ENCODE data around the gene TAT. TPM values are rescaled to one million over a fixed set of nuclear protein-coding genes. Genes with fewer than 3 reads are reported as not detected.
"Not testable (repeated sequence)": the region's sequence is repeated elsewhere in the genome, so short reads cannot be mapped to it uniquely, and the experiment has no call there.

Gene TAT
- total RNA-seq, 1 experiment from 2014 or later = not detected

- ChIA-PET CTCF (interaction anchor here (0.6 to 3.3 kb wide), 59 partner anchors 9 to 351 kb away, joined by 3 to 50 read pairs (median 4); partner anchors contain the start of genes CHST4, MARVELD3 and TAT), POLR2A (interaction anchor here (0.6 to 1.6 kb wide), 5 partner anchors 15 to 151 kb away, joined by 3 to 4 read pairs (median 3); partner anchors contain the start of genes MARVELD3 and TAT)
- Mint-ChIP-seq H3K36me3 (ENCODE audit: insufficient read depth, unreplicated experiment) (no peaks in the 10 kb centered on the region), H3K27ac (ENCODE audit: low read depth, unreplicated experiment) (no peak overlapping the region), H3K9me3 (ENCODE audit: unreplicated experiment) (no peaks in the 10 kb centered on the region), H3K4me1 (ENCODE audit: insufficient read depth, unreplicated experiment) (no peaks in the 10 kb centered on the region), H3K27me3 (ENCODE audit: insufficient read depth, unreplicated experiment) (no peaks in the 10 kb centered on the region), H3K4me3 (ENCODE audit: unreplicated experiment) (no peak overlapping the region)
- intact Hi-C loops (cut with micrococcal nuclease) = loop anchor here (1.0 to 10.0 kb wide), 3 partner anchors 46 to 199 kb away; no protein-coding TSS in a partner anchor
- DNase-seq (ENCODE audit: unreplicated experiment) = peak; percentile 65
- no TSS peak for BruUV-seq (replicated peaks)
- TF ChIP-seq CTCF (IDR thresholded peaks at IDR 0.05; ENCODE audit: unreplicated experiment) = peak; percentile 90
These were observed 34.3 kb upstream of the TAT start for GRCh38 chr16:71610936-71611871.

DNA sequence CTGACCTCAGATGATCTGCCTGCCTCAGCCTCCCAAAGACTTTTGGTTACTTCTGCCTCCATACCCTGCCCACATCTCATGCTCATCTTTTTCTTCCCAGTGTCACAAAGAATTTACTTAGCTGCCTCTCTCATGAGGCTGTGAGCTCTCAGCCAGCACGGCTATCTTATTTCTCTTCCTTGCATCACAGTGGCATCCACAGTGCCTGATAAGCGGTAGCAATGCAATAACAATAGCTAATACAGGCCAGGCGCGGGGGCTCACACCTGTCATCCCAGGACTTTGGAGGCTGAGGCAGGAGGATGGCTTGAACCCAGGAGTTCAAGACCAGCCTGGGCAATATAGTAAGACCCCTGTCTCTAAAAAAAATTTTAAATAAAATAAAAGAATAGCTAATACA, 33.6 kb upstream of the TAT start:
- Mint-ChIP-seq H3K27me3 (ENCODE audit: insufficient read depth, unreplicated experiment) (no peaks in the 10 kb centered on the region), H3K4me1 (ENCODE audit: insufficient read depth, unreplicated experiment) (no peaks in the 10 kb centered on the region), H3K36me3 (ENCODE audit: insufficient read depth, unreplicated experiment) (no peaks in the 10 kb centered on the region), H3K27ac (ENCODE audit: low read depth, unreplicated experiment) (no peak overlapping the region), H3K9me3 (ENCODE audit: unreplicated experiment) (no peaks in the 10 kb centered on the region), H3K4me3 (ENCODE audit: unreplicated experiment) (no peak overlapping the region)
- TF ChIP-seq CTCF (IDR thresholded peaks at IDR 0.05; ENCODE audit: unreplicated experiment) = no peak
- no peak for DNase-seq (ENCODE audit: unreplicated experiment)
- BruUV-seq (replicated peaks) = no TSS peak
- POLR2A ChIA-PET = interaction anchor here (0.8 to 1.6 kb wide), 3 partner anchors 15 to 150 kb away, joined by 3 to 4 read pairs (median 3); partner anchors contain the start of gene MARVELD3
- intact Hi-C loops (cut with micrococcal nuclease) = loop anchor here (2.0 to 10.0 kb wide), 2 partner anchors 46 to 106 kb away; no protein-coding TSS in a partner anchor
- CTCF ChIA-PET = interaction anchor here (0.6 to 3.3 kb wide), 49 partner anchors 8 to 803 kb away, joined by 3 to 50 read pairs (median 5); partner anchors contain the start of genes CHST4, MARVELD3 and TAT

DNA sequence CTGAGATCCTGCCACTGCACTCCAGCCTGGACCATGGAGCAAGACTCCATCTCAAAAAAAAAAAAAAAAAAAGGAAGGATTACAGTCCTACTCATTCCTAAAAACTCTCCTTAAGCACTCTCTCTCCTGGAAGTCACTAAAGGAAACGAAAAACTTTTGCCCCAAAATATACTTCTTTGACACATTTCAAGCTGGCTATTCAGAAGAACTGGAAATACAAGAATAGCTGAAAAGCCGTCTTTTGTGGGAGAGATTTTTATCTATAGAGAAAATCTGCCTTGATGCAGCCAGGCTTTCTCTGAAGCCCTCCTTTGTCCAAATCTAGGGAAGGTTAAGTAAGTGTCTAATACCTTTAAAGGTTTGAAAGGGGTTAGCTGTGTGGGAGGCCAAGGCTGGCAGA, 32.2 kb upstream of the TAT start:
- no peaks in the 10 kb centered on the region for H3K9me3 Mint-ChIP-seq (ENCODE audit: unreplicated experiment)
- no peaks in the 10 kb centered on the region for H3K4me1 Mint-ChIP-seq (ENCODE audit: insufficient read depth, unreplicated experiment)
- H3K36me3 Mint-ChIP-seq (ENCODE audit: insufficient read depth, unreplicated experiment) = no peaks in the 10 kb centered on the region
- no peak for TF ChIP-seq CTCF (IDR thresholded peaks at IDR 0.05; ENCODE audit: unreplicated experiment)
- intact Hi-C loops (cut with micrococcal nuclease) = no loop called here
- H3K4me3 Mint-ChIP-seq (ENCODE audit: unreplicated experiment) = no peak overlapping the region
- no peaks in the 10 kb centered on the region for H3K27me3 Mint-ChIP-seq (ENCODE audit: insufficient read depth, unreplicated experiment)
- POLR2A ChIA-PET = no interaction called here
- no peak overlapping the region for H3K27ac Mint-ChIP-seq (ENCODE audit: low read depth, unreplicated experiment)
- no TSS peak for BruUV-seq (replicated peaks)
- DNase-seq (ENCODE audit: unreplicated experiment) = no peak
- CTCF ChIA-PET = interaction anchor here (0.6 to 3.3 kb wide), 7 partner anchors 16 to 196 kb away, joined by 3 to 50 read pairs (median 5); partner anchors contain the start of gene CHST4

- BruUV-seq (replicated peaks) = no TSS peak
- TF ChIP-seq CTCF (IDR thresholded peaks at IDR 0.05; ENCODE audit: unreplicated experiment) = no peak
- H3K4me1 Mint-ChIP-seq (ENCODE audit: insufficient read depth, unreplicated experiment) = no peaks in the 10 kb centered on the region
- H3K36me3 Mint-ChIP-seq (ENCODE audit: insufficient read depth, unreplicated experiment) = no peaks in the 10 kb centered on the region
- H3K4me3 Mint-ChIP-seq (ENCODE audit: unreplicated experiment) = no peak overlapping the region
- peaks cover 24% of the 10 kb centered on the region for H3K27me3 Mint-ChIP-seq (ENCODE audit: insufficient read depth, unreplicated experiment)
- intact Hi-C loops (cut with micrococcal nuclease) = no loop called here
- no peaks in the 10 kb centered on the region for H3K9me3 Mint-ChIP-seq (ENCODE audit: unreplicated experiment)
- POLR2A ChIA-PET = no interaction called here
- no peak for DNase-seq (ENCODE audit: unreplicated experiment)
- CTCF ChIA-PET = interaction anchor here (5.2 kb wide), 1 partner anchor 10 kb away, joined by 25 read pairs; no protein-coding TSS in a partner anchor
- no peak overlapping the region for H3K27ac Mint-ChIP-seq (ENCODE audit: low read depth, unreplicated experiment)
These were observed 23.9 kb upstream of the TAT start for GRCh38 chr16:71600822-71601221.

DNA sequence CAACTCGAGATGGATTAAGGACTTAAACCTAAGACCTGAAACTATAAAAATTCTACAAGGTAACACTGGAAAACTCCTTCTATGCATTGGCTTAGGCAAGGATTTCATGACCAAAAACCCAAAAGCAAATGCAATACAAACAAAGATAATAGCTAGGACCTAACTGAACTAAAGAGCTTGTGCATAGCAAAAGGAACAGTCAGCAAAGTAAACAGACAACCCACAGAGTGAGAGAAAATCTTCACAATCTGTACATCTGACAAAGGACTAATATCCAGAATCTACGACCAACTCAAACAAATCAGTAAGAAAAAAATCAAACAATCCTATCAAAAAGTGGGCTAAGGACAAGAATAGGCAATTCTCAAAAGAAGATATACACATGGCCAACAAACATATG, 21.5 kb upstream of the TAT start:
- H3K4me3 Mint-ChIP-seq (ENCODE audit: unreplicated experiment); DNase-seq (ENCODE audit: unreplicated experiment); POLR2A ChIA-PET; intact Hi-C loops (cut with micrococcal nuclease); BruUV-seq (replicated peaks); H3K4me1 Mint-ChIP-seq (ENCODE audit: insufficient read depth, unreplicated experiment); H3K27ac Mint-ChIP-seq (ENCODE audit: low read depth, unreplicated experiment); H3K9me3 Mint-ChIP-seq (ENCODE audit: unreplicated experiment); H3K36me3 Mint-ChIP-seq (ENCODE audit: insufficient read depth, unreplicated experiment): not testable (repeated sequence)
- CTCF ChIA-PET = interaction anchor here (5.2 kb wide), 1 partner anchor 13 kb away, joined by 25 read pairs; no protein-coding TSS in a partner anchor
- H3K27me3 Mint-ChIP-seq (ENCODE audit: insufficient read depth, unreplicated experiment) = peaks cover 30% of the 10 kb centered on the region

- H3K9me3 Mint-ChIP-seq (ENCODE audit: unreplicated experiment); H3K4me1 Mint-ChIP-seq (ENCODE audit: insufficient read depth, unreplicated experiment); intact Hi-C loops (cut with micrococcal nuclease); H3K36me3 Mint-ChIP-seq (ENCODE audit: insufficient read depth, unreplicated experiment); BruUV-seq (replicated peaks); H3K4me3 Mint-ChIP-seq (ENCODE audit: unreplicated experiment); POLR2A ChIA-PET; DNase-seq (ENCODE audit: unreplicated experiment); H3K27ac Mint-ChIP-seq (ENCODE audit: low read depth, unreplicated experiment): not testable (repeated sequence)
- CTCF ChIA-PET = interaction anchor here (1.4 to 5.2 kb wide), 3 partner anchors 15 to 183 kb away, joined by 4 to 25 read pairs (median 6); no protein-coding TSS in a partner anchor
- H3K27me3 Mint-ChIP-seq (ENCODE audit: insufficient read depth, unreplicated experiment) = peaks cover 58% of the 10 kb centered on the region
These were observed 18.5 kb upstream of the TAT start for GRCh38 chr16:71595340-71595826.

Measured in MCF 10A (cell line).